HUDEP-2 (cell line): ENCODE results near the gene HDAC7.
A peak's percentile ranks its signal among the peaks of the same experiment; 100 is the strongest.

Experiments
- DNase-seq, 76 experiments: peaks; one replicate each; lab custom pipeline; 2025; ENCODE audit not compliant: unreplicated experiment in 76 of 76; lab: John Stamatoyannopoulos, UW

HDAC7 gene

GRCh38 chr12:47833591-47834012 is 13.9 kb upstream of the HDAC7 start:
- peak in 56 of 76 experiments; percentile 8 to 82 (median 46) for DNase-seq

GRCh38 chr12:47832263-47832933 is 12.7 kb upstream of the HDAC7 start:
- no peak for DNase-seq

- DNase-seq = no peak
These were observed 9.9 kb upstream of the HDAC7 start for GRCh38 chr12:47829584-47829983.

- peak in 67 of 76 experiments; percentile 16 to 82 (median 61) for DNase-seq
These were observed 9.3 kb upstream of the HDAC7 start for GRCh38 chr12:47828976-47829482.

GRCh38 chr12:47828008-47828975 is 8.6 kb upstream of the HDAC7 start:
- DNase-seq = no peak

GRCh38 chr12:47825173-47825639 is 5.5 kb upstream of the HDAC7 start:
- DNase-seq = no peak

GRCh38 chr12:47824635-47825034 is 4.9 kb upstream of the HDAC7 start:
- DNase-seq = no peak

GRCh38 chr12:47824198-47824597 is 4.5 kb upstream of the HDAC7 start:
- no peak for DNase-seq

GRCh38 chr12:47823422-47824086 is 3.9 kb upstream of the HDAC7 start:
- DNase-seq = no peak

GRCh38 chr12:47822863-47823262 is 3.2 kb upstream of the HDAC7 start:
- DNase-seq = no peak

GRCh38 chr12:47822401-47822800 is 2.7 kb upstream of the HDAC7 start:
- DNase-seq = no peak

- DNase-seq = no peak
These were observed 1.6 kb upstream of the HDAC7 start for GRCh38 chr12:47821346-47821706.

- DNase-seq = no peak
These were observed 1.1 kb upstream of the HDAC7 start for GRCh38 chr12:47820631-47821345.

- DNase-seq = peak in 38 of 76 experiments; percentile 14 to 64 (median 35)
These were observed 386 bp downstream of the HDAC7 start for GRCh38 chr12:47819138-47819895.

- peak in 14 of 76 experiments; percentile 9 to 70 (median 30) for DNase-seq
These were observed 1.1 kb downstream of the HDAC7 start for GRCh38 chr12:47818467-47819137.

- no peak for DNase-seq
These were observed 1.7 kb downstream of the HDAC7 start for GRCh38 chr12:47818007-47818376.

GRCh38 chr12:47817272-47818006 is 2.3 kb downstream of the HDAC7 start:
- peak in 1 of 76 experiments; percentile 8 for DNase-seq
